HFF-Myc (cell line): ENCODE measurements around the gene UFSP2.

Experiments used
- DNase-seq: peaks from one replicate; pipeline ENCODE4 v3.0.0-alpha.2; 2011; ENCODE audit warnings: low read depth; ENCODE audit errors: extremely low read depth
- H3K4me3 ChIP-seq: replicated peaks from 2 replicates; pipeline ENCODE4 v1.5.1; 2011; ENCODE audit warnings: low read depth, mild to moderate bottlenecking, control low read depth, low read length
- CTCF ChIP-seq: IDR thresholded peaks from 2 replicates; pipeline ENCODE4 v1.5.1; 2012; ENCODE audit warnings: mild to moderate bottlenecking, low read depth, low read length, control low read depth; ENCODE audit errors: missing control alignments

Gene UFSP2

GRCh38 chr4:185411849-185412248 lies 13.9 kb downstream of the UFSP2 start:
- H3K4me3 ChIP-seq, result no peak overlapping the region
- no peak for TF ChIP-seq CTCF
- no peak for DNase-seq

DNA sequence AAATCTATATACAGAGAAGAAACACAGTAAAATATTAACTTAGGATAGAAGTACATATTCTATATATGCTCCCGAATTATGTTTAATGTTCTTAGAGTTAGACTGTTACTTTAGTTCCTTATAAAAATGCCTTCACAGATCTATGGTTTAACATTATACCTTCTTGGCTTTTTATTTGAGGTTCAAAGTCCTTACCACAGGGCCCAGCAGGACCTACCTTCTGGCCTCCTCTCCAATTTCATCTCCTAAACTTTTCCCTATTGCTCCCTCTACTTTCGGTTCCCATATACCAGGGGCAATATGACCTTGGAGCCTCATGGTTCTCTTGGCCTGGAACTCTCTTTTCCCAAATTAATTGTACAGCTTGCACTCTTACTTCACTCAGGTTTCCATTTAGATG lies 17.3 kb downstream of the UFSP2 start:
- no peak for DNase-seq
- no peak for TF ChIP-seq CTCF
- H3K4me3 ChIP-seq, result no peak overlapping the region

- no peak overlapping the region for H3K4me3 ChIP-seq
- DNase-seq, result no peak
- no peak for TF ChIP-seq CTCF
Measured at GRCh38 chr4:185405296-185405999, 20.3 kb downstream of the UFSP2 start.

- no peak overlapping the region for H3K4me3 ChIP-seq
- no peak for DNase-seq
Measured at GRCh38 chr4:185404031-185404430, 21.7 kb downstream of the UFSP2 start.

DNA sequence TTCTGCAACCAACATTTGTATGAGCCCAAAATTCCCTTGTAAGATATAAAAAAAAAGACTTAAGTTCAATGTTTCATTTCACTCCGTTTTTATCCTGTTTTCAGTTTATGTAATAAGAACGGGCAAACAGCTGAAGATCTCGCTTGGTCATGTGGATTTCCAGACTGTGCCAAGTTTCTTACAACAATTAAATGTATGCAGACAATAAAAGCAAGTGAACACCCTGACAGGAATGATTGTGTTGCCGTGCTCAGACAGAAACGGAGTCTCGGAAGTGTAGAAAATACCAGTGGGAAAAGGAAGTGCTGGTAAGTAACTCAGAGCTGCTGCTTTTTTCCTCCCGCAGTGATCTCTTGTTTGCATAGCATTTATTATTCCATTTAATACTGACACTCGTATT lies 26.3 kb downstream of the UFSP2 start:
- TF ChIP-seq CTCF, result no peak
- no peak for DNase-seq
- H3K4me3 ChIP-seq, result no peak overlapping the region

More at GRCh38 chr4:185404031-185404430, 21.7 kb downstream of the UFSP2 start:
- TF ChIP-seq CTCF, result no peak

GRCh38 chr4:185398618-185399017 lies 27.1 kb downstream of the UFSP2 start:
- TF ChIP-seq CTCF, result no peak
- no peak overlapping the region for H3K4me3 ChIP-seq
- no peak for DNase-seq

GRCh38 chr4:185396724-185397385 lies 28.9 kb downstream of the UFSP2 start, which contains the start of gene ANKRD37:
Gene ANKRD37 (plus strand): TSS chr4:185396841. CDS start chr4:185396924, 83 bp downstream.
- no peak for TF ChIP-seq CTCF
- peak within 1 kb of the TSS; percentile 64 for H3K4me3 ChIP-seq
- no peak for DNase-seq
